Naive thymus-derived CD8-positive, alpha-beta T cell (primary cell): ENCODE data around the gene SMAD3. TPM values are rescaled to one million over a fixed set of nuclear protein-coding genes. Genes with fewer than 3 reads are reported as not detected.

Experiments used
- ATAC-seq, 2 donors: fragments of 150-1000 bp; cut with Tn5 transposase in 1 of 2; sonication (Bioruptor Pico), chemical (Tn5 transposase) in 1 of 2; 1 replicate in 1 of 2; 2 replicates in 1 of 2; pipeline ENCODE4 v1.10.0; 2021; ENCODE audit warnings: mild to moderate bottlenecking in 2 of 2, moderate library complexity in 2 of 2
- POLR2A ChIA-PET: fragments of 350-600 bp; sonication (Branson Sonifier 250); formaldehyde crosslinking; loops from one replicate; lab custom pipeline; 2021; ENCODE audit warnings: antibody characterized with exemption; lab: Charles Lee
- DNase-seq, 10 donors: peaks; one replicate each; pipeline versions ENCODE4 v3.0.0 to v3.0.0-alpha.2; 2020 to 2022
- H3K27ac Mint-ChIP-seq, 10 donors: one replicate each; pipeline ENCODE4 v1.8.0; 2020 to 2022; ENCODE audit warnings: mild to moderate bottlenecking in 10 of 10, mixed read lengths in 10 of 10, moderate library complexity in 4 of 10, inconsistent platforms in 1 of 10
- H3K27me3 Mint-ChIP-seq, 5 donors: one replicate each; pipeline ENCODE4 v1.8.0; 2021 to 2022; ENCODE audit warnings: mixed read lengths in 5 of 5
- H3K36me3 Mint-ChIP-seq, 3 donors: one replicate each; pipeline ENCODE4 v1.8.0; 2020 to 2022; ENCODE audit warnings: mixed read lengths in 3 of 3, mild to moderate bottlenecking in 2 of 3, inconsistent platforms in 1 of 3
- H3K4me1 Mint-ChIP-seq, 4 donors: one replicate each; pipeline ENCODE4 v1.8.0; 2021 to 2022; ENCODE audit warnings: mixed read lengths in 4 of 4
- H3K4me3 Mint-ChIP-seq, 10 donors: one replicate each; pipeline ENCODE4 v1.8.0; 2020 to 2022; ENCODE audit warnings: mild to moderate bottlenecking in 10 of 10, mixed read lengths in 10 of 10, moderate library complexity in 6 of 10, inconsistent platforms in 1 of 10
- H3K9me3 Mint-ChIP-seq, 9 donors: one replicate each; pipeline ENCODE4 v1.8.0; 2020 to 2022; ENCODE audit warnings: mixed read lengths in 9 of 9, mild to moderate bottlenecking in 3 of 9, inconsistent platforms in 1 of 9, moderate library complexity in 1 of 9
- polyA plus RNA-seq, 3 donors: library from polyadenylated mRNA; unstranded; fragments of 300-500 nt; fragmentation: Illumina TruSeq; gene quantifications; one replicate each; pipeline ENCODE4 v1.2.3, GENCODE V29; 2021
- total RNA-seq, 8 experiments: library from RNA in 2 of 8; stranded (reverse) in 2 of 8; gene quantifications; one replicate each; pipeline ENCODE4 v1.2.3 and lab custom pipeline; 2021 to 2026

SMAD3 gene
- total and polyA plus RNA-seq, 5 experiments from 2014 or later, result 0.57 to 55.4 (median 4.2) TPM

DNA sequence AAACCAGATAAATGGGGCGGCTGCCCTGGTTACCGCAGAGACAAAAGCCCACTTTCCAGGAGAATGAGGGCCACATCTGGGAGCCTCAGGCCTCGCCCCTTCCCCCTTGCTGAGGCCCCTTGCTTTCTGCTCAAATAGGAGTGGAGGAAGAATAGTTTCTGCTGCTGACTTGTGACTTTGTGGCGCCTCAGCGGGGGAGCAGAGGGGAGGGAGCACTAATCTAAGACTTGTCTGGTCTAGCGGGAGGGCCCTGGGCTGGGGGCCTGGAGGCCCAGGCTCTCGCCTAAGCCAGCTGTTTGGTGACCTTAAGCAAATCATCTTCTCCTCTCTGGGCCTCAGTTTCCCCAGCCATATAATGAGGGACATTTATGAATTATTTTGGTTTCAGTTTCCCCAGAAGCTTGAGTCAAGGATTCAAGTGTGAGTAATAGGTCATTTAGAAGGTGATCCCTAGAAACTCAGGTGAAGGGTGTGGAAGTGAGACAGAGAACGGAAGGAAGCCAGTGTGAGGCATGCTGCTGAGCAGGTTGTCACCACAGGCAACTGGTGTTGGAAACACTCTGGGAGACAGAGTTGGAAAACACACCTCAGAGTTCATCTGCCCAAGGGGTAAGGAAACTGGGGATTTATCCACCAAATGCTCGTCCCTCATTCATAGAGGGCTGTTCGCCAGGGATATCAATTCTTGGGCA is 25.9 kb upstream of the SMAD3 start:
- H3K9me3 Mint-ChIP-seq, result no peaks in the 10 kb centered on the region
- peaks cover 24 to 61% (median 34%) of the 10 kb centered on the region in 4 donors for H3K4me1 Mint-ChIP-seq
- H3K36me3 Mint-ChIP-seq, result no peaks in the 10 kb centered on the region
- peak overlapping the region in 8 of 10 donors; percentile 24 to 66 (median 47) for H3K4me3 Mint-ChIP-seq
- no peaks in the 10 kb centered on the region for H3K27me3 Mint-ChIP-seq
- peak in 1 of 2 donors; percentile 33 for ATAC-seq
- POLR2A ChIA-PET, result no interaction called here
- no peak for DNase-seq
- peak overlapping the region in 5 of 10 donors; percentile 16 to 77 (median 50) for H3K27ac Mint-ChIP-seq

DNA sequence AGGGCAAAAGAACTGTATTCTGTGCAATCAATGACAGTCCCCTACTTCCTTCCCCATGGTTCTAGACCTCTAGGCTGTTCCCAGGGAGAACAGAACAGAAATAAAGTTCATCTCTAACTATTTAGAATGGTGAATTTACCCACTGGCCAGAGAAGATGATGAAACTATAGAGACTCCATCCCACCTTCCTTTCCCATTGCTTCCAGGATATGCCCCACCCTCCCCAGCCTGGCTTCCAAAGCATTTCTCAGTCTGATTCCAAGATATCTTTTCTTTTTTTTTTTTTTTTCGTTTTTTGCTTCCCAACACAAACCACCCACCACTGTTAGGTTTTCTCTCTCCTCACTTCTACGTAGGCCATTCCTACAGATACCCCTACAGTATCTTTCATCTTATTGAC is 25.1 kb upstream of the SMAD3 start:
- Mint-ChIP-seq H3K27ac (peak overlapping the region in 1 of 10 donors; percentile 39), H3K4me1 (peaks cover 24 to 56% (median 32%) of the 10 kb centered on the region in 4 donors), H3K4me3 (no peak overlapping the region)

DNA sequence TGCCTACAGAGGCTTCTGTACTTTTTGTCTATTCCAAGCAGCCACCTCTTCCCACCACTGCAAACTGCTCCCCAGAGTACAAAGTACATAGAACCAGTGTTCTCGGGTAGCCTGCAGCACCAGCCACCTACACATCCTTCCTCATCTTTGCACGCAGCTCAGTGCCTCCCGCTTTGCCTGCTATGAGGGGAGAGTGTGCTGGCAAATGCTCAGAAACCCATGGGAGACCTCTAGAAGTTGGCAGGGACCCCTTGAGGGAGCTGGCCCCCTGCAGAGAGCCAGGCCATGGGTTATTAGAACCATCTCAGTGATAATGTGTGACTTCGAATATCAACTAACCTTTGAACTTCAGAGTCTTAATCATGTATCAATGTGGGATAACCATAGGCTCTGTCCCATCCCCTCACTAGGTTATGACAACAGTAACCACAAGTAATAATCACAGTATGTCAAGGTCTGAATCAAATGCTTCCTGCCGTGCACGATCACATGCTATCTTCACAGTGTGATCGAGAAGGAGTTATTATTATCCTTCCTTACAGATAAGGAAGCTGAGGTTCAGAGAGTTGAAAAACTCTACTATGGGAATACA is 22.8 kb upstream of the SMAD3 start:
- H3K27me3 Mint-ChIP-seq, result no peaks in the 10 kb centered on the region
- no peaks in the 10 kb centered on the region for H3K9me3 Mint-ChIP-seq
- H3K36me3 Mint-ChIP-seq, result no peaks in the 10 kb centered on the region
- DNase-seq (no peak), ATAC-seq (peak in 1 of 2 donors; percentile 29)
- H3K27ac Mint-ChIP-seq, result peak overlapping the region in 1 of 10 donors; percentile 52
- H3K4me1 Mint-ChIP-seq, result peaks cover 24 to 42% (median 29%) of the 10 kb centered on the region in 4 donors
- no peak overlapping the region for H3K4me3 Mint-ChIP-seq
- POLR2A ChIA-PET, result no interaction called here

More for the DNA sequence above, 25.1 kb upstream of the SMAD3 start:
- POLR2A ChIA-PET, result no interaction called here
- DNase-seq (no peak), ATAC-seq (no peak)
- H3K27me3 Mint-ChIP-seq, result no peaks in the 10 kb centered on the region
- no peaks in the 10 kb centered on the region for H3K36me3 Mint-ChIP-seq
- H3K9me3 Mint-ChIP-seq, result no peaks in the 10 kb centered on the region

DNA sequence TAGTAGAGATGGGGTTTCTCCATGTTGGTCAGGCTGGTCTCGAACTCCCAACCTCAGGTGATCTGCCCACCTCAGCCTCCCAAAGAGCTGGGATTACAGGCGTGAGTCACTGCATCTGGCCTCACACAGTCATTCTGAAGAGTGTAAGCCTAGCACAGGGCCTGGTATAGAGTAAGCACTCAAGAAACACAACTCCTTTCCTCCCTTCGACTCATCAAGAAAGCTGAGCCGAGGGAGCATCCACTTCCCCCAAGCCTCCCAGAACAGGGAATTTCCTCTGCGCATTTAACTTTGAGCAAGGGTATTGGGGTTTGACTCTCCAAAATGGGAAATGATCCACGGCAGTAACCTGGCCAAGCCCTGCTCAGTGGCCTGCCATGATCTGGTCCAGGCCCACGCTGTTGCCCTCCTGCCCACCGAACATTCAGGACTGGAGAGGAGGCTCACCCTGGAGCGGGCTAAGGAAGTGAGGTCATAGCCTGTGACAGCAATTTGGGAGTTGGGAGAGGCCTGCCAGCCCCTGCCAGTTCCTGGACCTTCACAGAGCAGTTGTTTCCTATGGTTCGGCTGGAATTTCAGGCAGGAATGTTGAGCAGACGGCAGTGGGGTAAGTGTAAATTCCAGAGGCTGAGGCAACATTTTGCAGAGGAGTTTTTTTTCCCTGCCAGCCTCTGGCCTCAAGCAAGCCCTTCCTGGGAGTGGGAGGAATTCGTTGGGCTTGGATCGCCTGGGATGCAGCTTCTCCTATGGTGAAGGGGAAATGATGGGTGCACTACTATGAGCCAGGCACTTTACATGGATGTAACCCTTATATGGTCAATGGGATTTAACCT is 21.2 kb upstream of the SMAD3 start:
- H3K36me3 Mint-ChIP-seq, result no peaks in the 10 kb centered on the region
- H3K4me3 Mint-ChIP-seq, result no peak overlapping the region
- H3K4me1 Mint-ChIP-seq, result peaks cover 17 to 39% (median 19%) of the 10 kb centered on the region in 4 donors
- no peaks in the 10 kb centered on the region for H3K27me3 Mint-ChIP-seq
- DNase-seq (no peak), ATAC-seq (no peak)
- no peaks in the 10 kb centered on the region for H3K9me3 Mint-ChIP-seq
- POLR2A ChIA-PET, result interaction anchor here (0.7 kb wide), 1 partner anchor 598 kb away, joined by 4 read pairs; no protein-coding TSS in a partner anchor
- H3K27ac Mint-ChIP-seq, result peak overlapping the region in 1 of 10 donors; percentile 34

DNA sequence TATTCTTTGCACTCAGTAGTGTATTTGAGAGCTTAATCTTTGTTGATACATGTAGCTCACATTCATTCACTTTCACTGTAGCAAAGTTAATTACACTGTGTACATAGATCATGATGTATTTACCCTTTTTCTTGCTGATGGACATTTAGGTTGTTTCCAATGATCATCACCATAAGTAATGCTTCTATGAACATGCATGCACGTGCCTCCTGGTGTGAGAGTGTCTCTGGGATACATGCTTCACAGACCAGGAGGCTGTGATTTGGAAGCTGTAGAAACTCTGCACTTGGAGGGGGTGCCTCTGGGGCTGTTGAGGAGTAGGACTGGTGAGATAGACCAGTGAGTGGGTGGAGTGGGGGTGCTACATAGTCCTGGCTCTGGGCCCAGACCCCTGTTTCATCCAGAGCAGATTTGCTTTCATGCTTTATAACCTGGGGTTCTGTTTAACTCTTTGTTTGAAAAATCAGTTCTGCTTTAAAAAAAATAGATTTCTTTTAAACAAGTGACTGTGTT is 18.2 kb upstream of the SMAD3 start:
- ATAC-seq, result no peak
- POLR2A ChIA-PET, result no interaction called here
- Mint-ChIP-seq H3K27me3 (no peaks in the 10 kb centered on the region), H3K27ac (no peak overlapping the region), H3K4me1 (peaks cover 14 to 47% (median 21%) of the 10 kb centered on the region in 4 donors), H3K36me3 (no peaks in the 10 kb centered on the region), H3K9me3 (no peaks in the 10 kb centered on the region), H3K4me3 (no peak overlapping the region)
- DNase-seq, result no peak

DNA sequence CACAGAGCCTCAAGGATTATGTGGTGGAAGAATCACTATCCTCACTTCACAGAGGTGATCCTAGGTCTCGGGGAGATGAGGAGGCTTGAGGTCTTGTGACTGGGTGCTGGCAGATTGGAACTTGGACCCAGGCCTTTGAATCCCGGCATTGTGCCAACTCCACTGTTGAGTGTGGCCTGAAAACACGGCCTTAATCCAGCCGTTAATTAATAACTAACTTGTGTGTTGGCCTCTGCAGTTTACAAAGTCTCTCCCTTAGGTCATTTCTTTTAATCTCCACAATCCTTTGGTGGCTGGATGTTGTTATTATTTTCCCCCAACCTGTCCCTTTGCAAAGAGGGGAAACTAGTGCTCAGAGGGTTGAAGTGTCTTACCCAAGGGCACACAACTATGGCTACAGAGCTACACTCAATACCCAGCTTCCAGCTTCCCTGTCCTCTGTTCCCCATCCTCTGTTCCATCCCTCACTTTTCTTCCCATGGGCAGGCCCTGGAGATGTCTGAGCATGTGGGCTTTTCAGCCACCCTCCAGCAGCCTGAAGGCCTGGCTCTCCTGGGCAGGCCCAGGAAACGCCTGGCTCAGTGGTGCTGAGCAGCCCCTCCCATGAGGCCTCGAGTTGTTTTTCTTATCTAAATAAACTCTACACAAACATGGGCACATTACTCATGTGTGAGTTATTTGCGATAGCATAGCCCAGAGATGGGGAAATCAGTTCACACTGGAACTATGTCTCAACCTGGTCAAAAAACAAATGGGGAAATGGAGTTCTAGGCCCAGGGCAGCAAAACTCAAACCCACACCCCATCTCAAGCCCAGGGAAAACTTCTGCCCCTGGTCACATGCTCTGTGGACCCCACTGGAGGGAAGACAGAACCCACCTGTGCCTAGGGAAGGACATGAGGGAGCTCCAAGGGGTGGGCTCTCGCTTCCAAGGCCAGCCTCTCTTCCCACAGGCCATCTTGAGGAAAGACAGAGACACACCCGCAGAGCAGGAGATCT is 16.8 kb upstream of the SMAD3 start:
- peak overlapping the region in 1 of 10 donors; percentile 74 for H3K27ac Mint-ChIP-seq
- H3K4me1 Mint-ChIP-seq, result peaks cover 8 to 35% (median 11%) of the 10 kb centered on the region in 4 donors
- ATAC-seq, result no peak
- no peak overlapping the region for H3K4me3 Mint-ChIP-seq
- H3K27me3 Mint-ChIP-seq, result no peaks in the 10 kb centered on the region
- POLR2A ChIA-PET, result interaction anchor here (0.6 kb wide), 1 partner anchor 23 kb away, joined by 4 read pairs; no protein-coding TSS in a partner anchor
- no peaks in the 10 kb centered on the region for H3K36me3 Mint-ChIP-seq
- no peaks in the 10 kb centered on the region for H3K9me3 Mint-ChIP-seq
- DNase-seq, result no peak

DNA sequence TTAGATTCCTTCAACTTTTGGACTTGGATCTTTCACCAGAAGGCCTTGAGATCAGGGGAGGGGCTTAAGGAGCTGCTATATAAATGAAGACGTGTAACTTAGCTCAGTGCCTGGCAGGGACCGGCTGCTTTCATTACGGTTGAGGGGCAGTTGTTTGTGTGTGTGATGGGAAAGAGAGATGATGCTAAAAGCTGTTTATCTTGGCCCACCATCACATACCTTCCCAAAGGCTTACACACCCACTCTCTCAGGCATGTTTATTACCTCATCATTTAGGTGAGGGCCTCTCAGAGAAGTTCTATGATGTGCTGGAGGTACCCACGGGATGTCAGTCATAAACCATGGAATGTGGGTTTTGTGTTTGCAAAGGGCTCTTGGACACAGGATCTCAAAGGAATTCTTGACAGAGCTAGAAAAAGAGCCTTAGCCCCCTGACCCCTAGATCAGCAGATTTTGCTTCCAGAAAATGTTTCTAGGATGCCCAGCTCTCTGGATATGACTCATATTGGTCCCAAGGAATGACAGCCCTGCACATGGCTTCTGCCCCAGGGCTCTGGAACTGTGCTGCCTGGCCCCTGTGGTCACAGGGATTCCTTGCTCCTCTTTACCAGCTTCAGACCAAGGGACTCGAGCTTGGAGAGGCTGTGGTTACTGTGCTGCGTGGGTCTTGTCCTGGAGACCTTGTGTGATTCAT is 15.9 kb upstream of the SMAD3 start:
- DNase-seq (no peak), ATAC-seq (no peak)
- H3K27me3 Mint-ChIP-seq, result no peaks in the 10 kb centered on the region
- peaks cover 8 to 35% (median 11%) of the 10 kb centered on the region in 4 donors for H3K4me1 Mint-ChIP-seq
- no peak overlapping the region for H3K27ac Mint-ChIP-seq
- POLR2A ChIA-PET, result interaction anchor here (0.6 kb wide), 1 partner anchor 23 kb away, joined by 4 read pairs; no protein-coding TSS in a partner anchor
- no peak overlapping the region for H3K4me3 Mint-ChIP-seq
- H3K36me3 Mint-ChIP-seq, result no peaks in the 10 kb centered on the region
- H3K9me3 Mint-ChIP-seq, result no peaks in the 10 kb centered on the region

DNA sequence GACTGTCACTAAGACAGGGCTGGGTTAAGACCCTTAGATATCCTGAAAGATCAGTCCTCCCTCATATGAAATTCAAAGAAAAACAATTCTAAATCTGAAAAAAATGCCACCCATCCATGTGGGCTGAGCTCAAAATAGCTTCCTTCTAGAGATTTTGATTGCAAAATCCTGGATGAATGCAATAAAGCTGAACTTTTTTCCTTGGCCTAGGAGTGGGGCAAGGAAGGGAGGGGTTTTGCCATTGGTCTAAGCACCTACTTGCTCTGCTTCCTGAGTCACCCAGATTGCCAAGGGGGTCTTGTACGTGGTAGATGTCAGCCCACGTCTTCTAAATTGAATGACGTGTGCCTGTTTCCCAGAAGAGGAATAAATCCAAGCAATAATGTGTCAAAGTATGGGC is 15.3 kb upstream of the SMAD3 start:
- POLR2A ChIA-PET, result no interaction called here
- no peaks in the 10 kb centered on the region for H3K27me3 Mint-ChIP-seq
- H3K27ac Mint-ChIP-seq, result no peak overlapping the region

DNA sequence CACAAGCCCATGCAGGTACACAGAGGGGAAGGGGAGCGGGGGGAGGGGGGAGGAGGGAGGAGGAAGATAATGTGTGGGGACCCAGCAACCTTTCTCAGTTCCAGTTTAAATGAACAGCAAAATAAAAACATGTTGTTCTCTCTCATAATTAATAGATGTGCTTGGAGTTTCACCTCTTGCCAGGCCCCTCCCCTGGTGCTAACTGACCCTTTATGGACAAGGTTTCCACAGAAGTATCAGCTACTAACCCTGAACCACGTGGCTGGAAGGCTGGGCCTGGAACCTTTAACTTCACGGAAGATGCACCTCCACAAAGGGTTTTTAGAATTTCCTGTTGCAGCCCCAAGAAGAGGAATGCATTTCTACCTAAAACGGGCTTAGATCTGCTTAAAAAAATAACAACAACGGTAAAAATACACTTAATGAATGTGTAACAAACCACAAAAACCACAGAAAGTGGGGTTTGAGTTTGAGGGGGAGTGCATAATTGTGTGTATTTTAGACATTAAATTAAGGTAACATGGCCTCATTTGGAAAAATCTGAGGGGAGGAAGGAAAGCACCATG is 14.8 kb upstream of the SMAD3 start:
- no peaks in the 10 kb centered on the region for H3K9me3 Mint-ChIP-seq
- POLR2A ChIA-PET, result no interaction called here
- H3K27ac Mint-ChIP-seq, result peak overlapping the region in 3 of 10 donors; percentile 4 to 21 (median 14)
- no peaks in the 10 kb centered on the region for H3K27me3 Mint-ChIP-seq
- H3K4me3 Mint-ChIP-seq, result no peak overlapping the region
- H3K36me3 Mint-ChIP-seq, result no peaks in the 10 kb centered on the region
- no peak for DNase-seq
- peaks cover 8 to 35% (median 11%) of the 10 kb centered on the region in 4 donors for H3K4me1 Mint-ChIP-seq
- no peak for ATAC-seq

More for the DNA sequence above, 15.3 kb upstream of the SMAD3 start:
- Mint-ChIP-seq H3K36me3 (no peaks in the 10 kb centered on the region), H3K9me3 (no peaks in the 10 kb centered on the region), H3K4me1 (peaks cover 8 to 35% (median 11%) of the 10 kb centered on the region in 4 donors), H3K4me3 (no peak overlapping the region)
- ATAC-seq, result no peak
- no peak for DNase-seq

DNA sequence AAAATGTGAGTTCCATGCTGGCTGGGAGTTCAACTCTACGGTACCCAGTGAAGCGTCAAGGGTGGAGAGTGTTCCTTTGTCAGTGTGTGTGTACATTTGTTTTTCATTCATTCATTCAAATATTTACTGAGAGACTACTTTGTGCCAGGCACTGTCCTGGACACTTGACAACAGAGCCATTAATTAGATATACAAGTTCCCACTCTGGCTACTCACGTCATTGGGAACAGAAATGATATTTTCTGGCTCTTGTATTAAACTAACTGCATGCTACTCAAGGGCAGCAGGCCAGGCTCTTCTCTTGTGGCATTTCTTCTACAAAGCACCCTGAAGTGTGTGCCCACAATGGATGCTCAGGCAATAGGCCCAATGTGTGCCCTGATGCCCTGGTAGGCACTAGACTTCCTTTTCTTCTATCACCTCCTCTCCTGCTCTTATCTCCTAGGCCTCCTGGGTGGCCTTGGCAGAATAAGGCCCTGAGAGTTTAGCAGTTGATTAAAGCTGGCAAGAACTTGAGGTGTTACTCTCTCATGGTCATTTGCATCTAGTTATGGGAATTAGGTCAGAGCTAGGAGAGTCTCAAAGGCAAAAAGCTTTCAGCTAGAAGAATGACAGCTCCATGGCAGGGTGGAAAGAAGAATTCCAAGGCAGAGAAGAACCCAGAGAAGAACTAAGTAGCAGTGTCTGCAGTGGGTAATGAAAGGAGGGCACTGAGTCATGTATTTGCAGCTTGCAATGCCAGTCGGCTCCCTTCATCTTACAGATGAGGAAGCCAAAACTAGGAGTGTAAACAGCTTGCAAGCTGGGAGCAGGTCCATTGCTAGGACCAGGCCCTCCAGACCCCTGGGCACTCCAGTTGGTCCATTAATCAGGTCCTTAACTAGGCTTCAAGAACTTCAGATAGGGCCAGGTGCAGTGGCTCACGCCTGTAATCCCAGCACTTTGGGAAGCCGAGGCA is 14.0 kb upstream of the SMAD3 start:
- ATAC-seq (no peak), DNase-seq (no peak)
- Mint-ChIP-seq H3K4me3 (no peak overlapping the region), H3K27ac (peak overlapping the region in 1 of 10 donors; percentile 29), H3K36me3 (no peaks in the 10 kb centered on the region), H3K27me3 (no peaks in the 10 kb centered on the region), H3K4me1 (peaks cover 8 to 42% (median 14%) of the 10 kb centered on the region in 4 donors), H3K9me3 (no peaks in the 10 kb centered on the region)
- POLR2A ChIA-PET, result no interaction called here
